HG03097 (cell line): Measurements from ENCODE around the gene POLR3G.

Source experiments
- ATAC-seq: cut with Tn5 transposase; IDR thresholded peaks from one replicate; pipeline ENCODE4 v1.9.1; 2021; ENCODE audit not compliant: unreplicated experiment, low FRiP score

The POLR3G gene

DNA sequence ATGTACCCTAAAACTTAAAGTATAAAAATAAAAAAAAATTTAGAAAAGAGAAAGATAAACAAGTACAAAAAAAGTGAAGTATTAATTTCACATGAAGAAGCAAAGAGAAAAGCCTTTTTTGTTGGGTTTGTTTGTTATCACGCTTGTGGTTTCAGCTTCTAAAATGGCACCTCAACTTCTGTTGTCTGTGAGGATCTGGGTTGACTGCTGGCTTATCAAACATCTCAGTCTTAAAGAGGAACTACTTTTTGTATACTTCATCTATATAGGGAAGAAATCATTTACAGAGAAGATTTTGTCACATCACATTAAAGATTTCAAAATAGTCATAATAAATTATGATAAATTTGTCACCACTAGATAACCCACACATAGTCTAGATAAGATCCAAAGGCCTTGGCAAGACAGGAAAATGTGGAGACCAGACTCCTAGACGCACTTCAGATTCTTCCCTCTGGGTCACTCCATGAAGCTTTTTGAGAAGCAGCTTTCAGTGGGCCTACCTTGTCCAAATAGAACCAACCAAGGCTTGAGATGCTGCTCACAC, 75.1 kb downstream of the POLR3G start:
- ATAC-seq, result no peak

DNA sequence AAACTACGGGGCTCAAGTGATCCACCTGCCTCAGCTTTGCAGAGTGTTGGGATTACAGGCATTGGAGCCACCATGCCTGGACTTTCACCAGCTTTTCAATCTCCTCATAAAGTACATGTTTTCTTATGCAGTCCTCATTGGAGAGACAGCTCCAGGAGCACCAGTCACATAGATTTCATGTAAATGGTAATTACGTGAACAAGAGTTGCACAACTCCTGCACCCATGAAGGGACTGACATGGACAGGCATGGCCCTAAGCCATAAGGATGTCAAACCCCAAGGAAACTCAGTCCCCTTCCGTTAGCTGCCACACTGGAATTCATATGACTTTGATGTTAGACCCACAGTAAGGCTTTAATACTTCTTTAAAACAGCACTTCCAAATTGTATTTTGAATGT, 76.3 kb downstream of the POLR3G start:
- no peak for ATAC-seq

- no peak for ATAC-seq
These were observed 76.7 kb downstream of the POLR3G start for GRCh38 chr5:90551376-90551775.

- ATAC-seq, result no peak
These were observed 79.0 kb downstream of the POLR3G start for GRCh38 chr5:90553711-90554110.

GRCh38 chr5:90554358-90555006, 79.8 kb downstream of the POLR3G start:
- no peak for ATAC-seq

- no peak for ATAC-seq
These were observed 81.0 kb downstream of the POLR3G start for GRCh38 chr5:90555666-90556065.

GRCh38 chr5:90557391-90557790, 82.7 kb downstream of the POLR3G start:
- no peak for ATAC-seq

- ATAC-seq, result no peak
These were observed 83.2 kb downstream of the POLR3G start for GRCh38 chr5:90557871-90558270.

GRCh38 chr5:90558344-90559192, 83.9 kb downstream of the POLR3G start, which contains the start of gene ADGRV1:
TSS of gene ADGRV1 (plus strand) at chr5:90558797. CDS start at chr5:90558896, 99 bp downstream.
- no peak for ATAC-seq

GRCh38 chr5:90560771-90561170, 86.1 kb downstream of the POLR3G start:
- no peak for ATAC-seq

GRCh38 chr5:90561766-90562165, 87.1 kb downstream of the POLR3G start:
- ATAC-seq, result no peak

GRCh38 chr5:90562341-90562740, 87.7 kb downstream of the POLR3G start:
- no peak for ATAC-seq

DNA sequence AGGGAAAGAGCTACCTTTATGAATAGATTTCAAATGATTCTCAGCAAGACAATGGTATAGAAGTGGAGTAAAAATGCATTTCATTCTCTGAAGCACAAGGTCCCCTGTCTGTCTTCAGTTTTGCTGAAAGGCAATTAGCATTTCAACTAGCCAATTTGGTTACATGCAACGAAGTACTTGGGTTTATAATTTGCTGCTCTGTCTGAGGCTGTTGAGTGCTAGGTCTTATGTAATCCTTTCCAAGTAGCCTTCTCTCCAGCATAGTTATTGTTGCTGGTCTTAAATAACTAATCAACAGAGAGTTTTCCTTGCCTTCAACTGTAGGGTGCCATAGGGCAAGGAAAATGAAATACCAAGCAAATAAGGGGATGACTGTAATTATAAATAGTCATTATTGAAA, 88.4 kb downstream of the POLR3G start:
- no peak for ATAC-seq
